K562 (cell line): ENCODE results near the gene MAP4K4. TPM values are rescaled to one million over a fixed set of nuclear protein-coding genes. Genes with fewer than 3 reads are reported as not detected.

Source experiments
- AFF4 ChIP-seq: sonication (generic); formaldehyde crosslinking; IDR thresholded peaks from 2 replicates; pipeline ENCODE4 v1.8.0; 2023; ENCODE audit warnings: mild to moderate bottlenecking, missing genetic modification reagents
- HDAC8 ChIP-seq: fragments of 450-650 bp; IDR thresholded peaks from 2 replicates; pipeline ENCODE4 v1.6.1; 2016; ENCODE audit warnings: mild to moderate bottlenecking, missing genetic modification characterization, moderate library complexity, missing compliant biosample characterization
- L3MBTL2 ChIP-seq: fragments of 450-650 bp; IDR thresholded peaks from 2 replicates; pipeline ENCODE4 v1.6.1; 2016; ENCODE audit warnings: mild to moderate bottlenecking, moderate library complexity
- NFATC3 ChIP-seq: fragments of 450-650 bp; IDR thresholded peaks from 2 replicates; pipeline ENCODE4 v1.6.1; 2017; ENCODE audit warnings: mild to moderate bottlenecking
- NR0B1 ChIP-seq: fragments of 450-650 bp; IDR thresholded peaks from one replicate; pipeline ENCODE4 v1.6.1; 2018; ENCODE audit warnings: mild to moderate bottlenecking, moderate library complexity; ENCODE audit not compliant: partially characterized antibody
- NR2C2 ChIP-seq, 2 experiments: fragments of 200-800 bp in 1 of 2; sonication (Bioruptor generic) in 1 of 2; sonication (generic) in 1 of 2; formaldehyde crosslinking in 1 of 2; IDR thresholded peaks; 2 replicates each; pipeline versions ENCODE4 v1.6.1 to v1.8.0; 2016 to 2022; ENCODE audit warnings: mild to moderate bottlenecking in 1 of 2, missing compliant biosample characterization in 1 of 2, missing genetic modification characterization in 1 of 2, missing genetic modification reagents in 1 of 2
- POLR2AphosphoS5 ChIP-seq: IDR thresholded peaks from 2 replicates; pipeline ENCODE4 v1.6.1; 2011; ENCODE audit warnings: mild to moderate bottlenecking, low read depth, low read length, moderate library complexity; ENCODE audit not compliant: control insufficient read depth, insufficient read depth
- PYGO2 ChIP-seq: fragments of 450-650 bp; IDR thresholded peaks from 2 replicates; pipeline ENCODE4 v1.6.1; 2016; ENCODE audit warnings: mild to moderate bottlenecking, missing genetic modification characterization, moderate library complexity, missing compliant biosample characterization
- TAF9B ChIP-seq: fragments of 450-650 bp; IDR thresholded peaks from 2 replicates; pipeline ENCODE4 v1.6.1; 2018; ENCODE audit warnings: mild to moderate bottlenecking; ENCODE audit not compliant: partially characterized antibody
- TRIM24 ChIP-seq, 2 experiments: fragments of 450-650 bp; IDR thresholded peaks; 2 replicates each; pipeline ENCODE4 v1.6.1; 2016
- ZNF24 ChIP-seq: fragments of 450-650 bp; IDR thresholded peaks from 2 replicates; pipeline ENCODE4 v1.6.1; 2016
- ZNF407 ChIP-seq: fragments of 450-650 bp; IDR thresholded peaks from 2 replicates; pipeline ENCODE4 v1.6.1; 2016; ENCODE audit warnings: low read depth
- ZNF77 ChIP-seq: fragments of 250-450 bp; sonication (Bioruptor Pico); IDR thresholded peaks from 2 replicates; pipeline ENCODE4 v1.5.0; 2020
- polyA plus RNA-seq, 8 experiments: library from polyadenylated mRNA; depleted of rRNA in 4 of 8; stranded (reverse) in 5 of 8; unstranded in 3 of 8; fragments of >200 nt; fragmentation: Nextera tagmentation in 2 of 8; fragmentation: Illumina TruSeq in 1 of 8; extraction: Ambion mirVana in 2 of 8; extraction: Trizol in 1 of 8; gene quantifications; 2 replicates each; pipeline versions ENCODE4 v1.2.1 to v1.2.3, GENCODE V29; 2011 to 2014; ENCODE audit warnings: inconsistent platforms in 1 of 8, missing spikeins in 1 of 8
- total RNA-seq, 7 experiments: library from RNA; depleted of rRNA in 6 of 7; stranded (reverse); fragments of >200 nt in 6 of 7; fragmentation: Illumina TruSeq in 2 of 7; extraction: Trizol in 2 of 7; gene quantifications; 2 replicates each; pipeline versions ENCODE4 v1.2.1 to v1.2.3, GENCODE V29; 2011 to 2021; ENCODE audit warnings: low replicate concordance in 1 of 7
- TF ChIP-seq, protein P1 (sequence below), 3 experiments: fragments of 200-800 bp in 1 of 3; sonication (Bioruptor generic) in 1 of 3; sonication (generic) in 1 of 3; formaldehyde crosslinking in 1 of 3; IDR thresholded peaks; 2 replicates each; pipeline versions ENCODE4 v1.6.1 to v1.8.0; 2016 to 2022; ENCODE audit warnings: mild to moderate bottlenecking in 2 of 3, missing compliant biosample characterization in 2 of 3, missing genetic modification characterization in 2 of 3, missing genetic modification reagents in 1 of 3

Gene MAP4K4
- total and polyA plus RNA-seq, 9 of the 15 experiments (the other 6 are each of a cell fraction or from before 2014, with no cell fraction given), result 7.6 to 76.4 (median 50.6) TPM

GRCh38 chr2:101781326-101781725, 83.8 kb downstream of the MAP4K4 start (continued):
- no peak for TF ChIP-seq ZNF407
- TF ChIP-seq TRIM24 (IDR thresholded peaks at IDR 0.05), result 0 out of 4 replicates have a peak, but pooled peaks of 1 of the 2 experiments have one; percentile 17
- TF ChIP-seq HDAC8 (tag), result no peak
- TF ChIP-seq TAF9B, result peak; percentile 3
- no peak for TF ChIP-seq ZNF77 (CRISPR knock-in tag)
- TF ChIP-seq PYGO2 (tag), result no peak
- peak; percentile 33; the same call in 1 of the 2 replicates for TF ChIP-seq L3MBTL2
- TF ChIP-seq POLR2AphosphoS5, result no peak
- TF ChIP-seq NR2C2 (CRISPR knock-in tag; IDR thresholded peaks at IDR 0.05), result no peak
- TF ChIP-seq NR2C2 (tag; IDR thresholded peaks at IDR 0.05), result peak; percentile 86
- TF ChIP-seq, protein P1, sequence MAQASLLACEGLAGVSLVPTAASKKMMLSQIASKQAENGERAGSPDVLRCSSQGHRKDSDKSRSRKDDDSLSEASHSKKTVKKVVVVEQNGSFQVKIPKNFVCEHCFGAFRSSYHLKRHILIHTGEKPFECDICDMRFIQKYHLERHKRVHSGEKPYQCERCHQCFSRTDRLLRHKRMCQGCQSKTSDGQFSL (CRISPR knock-in tag; IDR thresholded peaks at IDR 0.05), result no peak
- TF ChIP-seq, protein P1 (tag; IDR thresholded peaks at IDR 0.05), result no peak
- no peak for TF ChIP-seq NR0B1
- TF ChIP-seq NFATC3, result no peak
- TF ChIP-seq AFF4 (CRISPR knock-in tag), result no peak
- no peak for TF ChIP-seq ZNF24
